GM23248 (cell line): ENCODE measurements around the gene DUOX2.

Experiments used
- EZH2 ChIP-seq: fragments of 200-600 bp; sonication (generic); IDR thresholded peaks from 2 replicates; pipeline ENCODE4 v1.6.1; 2018; ENCODE audit warnings: antibody characterized with exemption, mild to moderate bottlenecking; ENCODE audit not compliant: insufficient read depth, poor library complexity, severe bottlenecking
- EZH2phosphoT487 ChIP-seq: fragments of 200-600 bp; sonication (generic); IDR thresholded peaks from 2 replicates; pipeline ENCODE4 v1.6.1; 2018; ENCODE audit warnings: antibody characterized with exemption, moderate library complexity, mild to moderate bottlenecking, low read depth; ENCODE audit not compliant: insufficient read depth

GRCh38 chr15:45050587-45050986, 63.4 kb downstream of the DUOX2 start:
- no peak for TF ChIP-seq EZH2phosphoT487
- TF ChIP-seq EZH2, result no peak
